ENCODE measurements around the gene CDS2.

DNA sequence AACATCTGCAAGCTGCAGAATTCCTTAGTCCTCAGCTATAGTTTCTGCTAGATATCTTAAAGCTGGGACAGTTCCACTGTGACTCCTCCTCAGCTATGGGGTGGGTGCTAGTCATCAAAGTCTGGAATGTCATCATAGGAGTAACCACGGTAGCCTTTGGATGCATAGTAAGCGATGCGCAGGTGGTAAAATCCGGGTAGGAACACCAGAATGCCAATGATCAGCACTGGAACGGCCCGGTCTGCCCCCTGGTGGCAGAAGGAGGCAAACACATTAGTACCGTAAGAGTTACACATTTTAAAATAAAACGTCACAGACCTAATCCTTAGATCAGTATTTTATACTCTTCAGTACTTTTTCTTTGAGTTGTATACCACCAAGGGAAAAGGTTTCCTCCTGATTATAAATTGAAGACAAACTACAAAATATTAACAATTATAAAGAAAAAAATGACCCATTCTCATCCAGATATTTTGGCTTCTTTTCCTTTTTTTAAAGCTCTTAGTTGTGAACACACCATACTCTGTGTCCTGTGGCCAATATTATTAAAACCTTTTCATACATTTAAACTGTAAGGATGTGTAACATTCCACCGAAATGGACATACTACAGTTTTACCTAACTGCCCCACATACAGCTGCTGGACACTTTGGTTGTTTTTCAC is 26.0 kb upstream of the CDS2 start:
- TF ChIP-seq, protein P1, sequence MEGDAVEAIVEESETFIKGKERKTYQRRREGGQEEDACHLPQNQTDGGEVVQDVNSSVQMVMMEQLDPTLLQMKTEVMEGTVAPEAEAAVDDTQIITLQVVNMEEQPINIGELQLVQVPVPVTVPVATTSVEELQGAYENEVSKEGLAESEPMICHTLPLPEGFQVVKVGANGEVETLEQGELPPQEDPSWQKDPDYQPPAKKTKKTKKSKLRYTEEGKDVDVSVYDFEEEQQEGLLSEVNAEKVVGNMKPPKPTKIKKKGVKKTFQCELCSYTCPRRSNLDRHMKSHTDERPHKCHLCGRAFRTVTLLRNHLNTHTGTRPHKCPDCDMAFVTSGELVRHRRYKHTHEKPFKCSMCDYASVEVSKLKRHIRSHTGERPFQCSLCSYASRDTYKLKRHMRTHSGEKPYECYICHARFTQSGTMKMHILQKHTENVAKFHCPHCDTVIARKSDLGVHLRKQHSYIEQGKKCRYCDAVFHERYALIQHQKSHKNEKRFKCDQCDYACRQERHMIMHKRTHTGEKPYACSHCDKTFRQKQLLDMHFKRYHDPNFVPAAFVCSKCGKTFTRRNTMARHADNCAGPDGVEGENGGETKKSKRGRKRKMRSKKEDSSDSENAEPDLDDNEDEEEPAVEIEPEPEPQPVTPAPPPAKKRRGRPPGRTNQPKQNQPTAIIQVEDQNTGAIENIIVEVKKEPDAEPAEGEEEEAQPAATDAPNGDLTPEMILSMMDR (IDR thresholded peaks at IDR 0.05): peak; percentile 82 to 91 (median 84)
- TF ChIP-seq POLR2A (IDR thresholded peaks at IDR 0.05): no peak
